A673 (cell line): Measurements from ENCODE around the gene EIF3L. TPM values are rescaled to one million over a fixed set of nuclear protein-coding genes. Genes with fewer than 3 reads are reported as not detected.

Source experiments
- BruUV-seq: library from RNA; stranded (reverse); fragments of 400-500 nt; replicated peaks from 2 replicates; lab custom pipeline; 2021; lab: Mats Ljungman, UMichigan
- CTCF ChIA-PET: fragments of 300-600 bp; sonication (Branson Sonifier 250); formaldehyde crosslinking; loops from one replicate; lab custom pipeline; 2022; ENCODE audit warnings: antibody characterized with exemption; lab: Charles Lee
- POLR2A ChIA-PET: fragments of 300-600 bp; sonication (Branson Sonifier 250); formaldehyde crosslinking; loops from one replicate; lab custom pipeline; 2022; ENCODE audit warnings: antibody characterized with exemption; ENCODE audit not compliant: low non-redundant PET; lab: Charles Lee
- DNase-seq: peaks from one replicate; pipeline ENCODE4 v3.0.0-alpha.2; 2015; ENCODE audit warnings: low spot score
- H3K27ac ChIP-seq: fragments of 200-600 bp; sonication (generic); 2 replicates; pipeline ENCODE4 v1.5.1; 2016; ENCODE audit warnings: mixed run types, low read depth, mild to moderate bottlenecking, mixed read lengths, antibody characterized with exemption, low read length; ENCODE audit not compliant: poor library complexity, severe bottlenecking
- H3K27me3 ChIP-seq: fragments of 200-600 bp; sonication (generic); replicated peaks from 2 replicates; pipeline ENCODE4 v1.6.1; 2017; ENCODE audit warnings: mixed run types, low read depth, mild to moderate bottlenecking, mixed read lengths, antibody characterized with exemption, low read length; ENCODE audit not compliant: insufficient read depth, poor library complexity
- H3K36me3 ChIP-seq: fragments of 200-600 bp; sonication (generic); 2 replicates; pipeline ENCODE4 v1.6.1; 2016; ENCODE audit warnings: mixed run types, mild to moderate bottlenecking, mixed read lengths, antibody characterized with exemption, low read length; ENCODE audit not compliant: insufficient read depth, poor library complexity, severe bottlenecking
- H3K4me1 ChIP-seq: fragments of 200-600 bp; sonication (generic); 2 replicates; pipeline ENCODE4 v1.6.1; 2017; ENCODE audit warnings: mixed run types, mild to moderate bottlenecking, mixed read lengths, antibody characterized with exemption, low read length; ENCODE audit not compliant: insufficient read depth, poor library complexity, severe bottlenecking
- H3K4me3 ChIP-seq: fragments of 200-600 bp; sonication (generic); 2 replicates; pipeline ENCODE4 v1.5.1; 2016; ENCODE audit warnings: low read depth, mixed run types, mild to moderate bottlenecking, mixed read lengths, low read length; ENCODE audit not compliant: poor library complexity, severe bottlenecking
- H3K9me3 ChIP-seq: fragments of 200-600 bp; sonication (generic); 2 replicates; pipeline ENCODE4 v1.6.1; 2016; ENCODE audit warnings: mixed run types, low read depth, mild to moderate bottlenecking, mixed read lengths, antibody characterized with exemption, low read length; ENCODE audit not compliant: poor library complexity, severe bottlenecking
- CTCF ChIP-seq: fragments of 300-800, 200-600 bp; sonication (generic); conservative IDR thresholded peaks from 2 replicates; pipeline ENCODE4 v1.5.1; 2017; ENCODE audit warnings: low read depth, mild to moderate bottlenecking, antibody characterized with exemption, low read length, moderate library complexity, mixed read lengths
- EZH2 ChIP-seq: fragments of 200-600 bp; sonication (generic); IDR thresholded peaks from 2 replicates; pipeline ENCODE4 v1.6.1; 2017; ENCODE audit warnings: borderline replicate concordance, low read depth, mild to moderate bottlenecking, mixed read lengths, antibody characterized with exemption, low read length; ENCODE audit not compliant: poor library complexity, severe bottlenecking
- intact Hi-C: fragments of 100-400 bp; cut with micrococcal nuclease; formaldehyde crosslinking; loops from one replicate; pipeline ENCODE4 v1.10.0; 2022; ENCODE audit not compliant: unreplicated experiment
- total RNA-seq: library from RNA; stranded (reverse); gene quantifications from 2 replicates; pipeline ENCODE4 v1.2.3, GENCODE V29; 2021

The EIF3L gene
- total RNA-seq, 1 experiment from 2014 or later, result 492 TPM

DNA sequence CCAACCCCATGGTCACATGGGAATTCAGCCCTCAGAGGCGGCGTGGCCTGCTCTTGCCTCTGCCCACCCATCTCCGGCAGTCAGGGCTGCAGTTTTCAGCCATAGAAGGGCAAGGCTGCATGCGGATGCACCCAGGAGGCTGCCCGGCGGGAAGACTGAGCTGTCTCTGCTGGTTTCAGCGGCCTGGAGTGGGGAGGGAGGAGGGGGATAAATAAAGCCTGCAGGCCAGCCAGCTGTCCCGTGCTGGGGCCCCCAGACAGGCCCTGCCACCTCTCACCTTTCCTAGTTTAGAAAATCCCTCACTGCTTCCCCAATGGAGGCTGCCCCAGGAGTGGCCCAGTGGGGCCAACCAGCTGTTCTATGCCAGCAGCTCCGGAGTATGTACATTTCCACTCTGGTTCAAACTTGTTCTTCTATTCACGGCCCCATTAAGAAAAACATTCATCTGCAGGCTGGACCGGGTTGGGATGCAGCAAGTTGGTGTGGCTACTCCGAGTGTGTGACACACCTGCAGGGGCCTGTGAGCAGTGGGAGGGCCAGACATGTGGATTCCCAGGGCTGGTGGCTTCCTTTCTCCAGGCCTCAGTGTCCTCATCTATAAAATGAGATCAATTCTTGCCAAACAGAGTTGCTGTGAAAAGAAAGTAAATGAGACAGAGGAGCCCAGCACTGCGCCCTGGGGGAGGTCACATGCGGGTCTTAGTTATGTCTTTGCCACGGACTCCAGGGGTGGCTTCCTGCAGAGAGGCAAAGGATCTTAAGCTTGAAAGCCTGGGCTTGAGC, 61.9 kb downstream of the EIF3L start:
- DNase-seq, result no peak
- TF ChIP-seq CTCF, result no peak
- TF ChIP-seq EZH2, result no peak
- ChIA-PET CTCF (interaction anchor here (0.6 to 0.7 kb wide), 2 partner anchors 94 to 564 kb away, joined by 3 read pairs; no protein-coding TSS in a partner anchor), POLR2A (no interaction called here)
- no peaks in the 10 kb centered on the region for H3K27me3 ChIP-seq
- H3K27ac ChIP-seq, result no peak overlapping the region
- H3K4me3 ChIP-seq, result no peak overlapping the region
- H3K4me1 ChIP-seq, result peaks cover 5% of the 10 kb centered on the region
- no TSS peak for BruUV-seq
- H3K9me3 ChIP-seq, result no peaks in the 10 kb centered on the region
- peaks cover 9% of the 10 kb centered on the region for H3K36me3 ChIP-seq
- intact Hi-C loops, result no loop called here

GRCh38 chr22:37911697-37912096, 62.5 kb downstream of the EIF3L start:
- peaks cover 9% of the 10 kb centered on the region for H3K36me3 ChIP-seq
- H3K4me1 ChIP-seq, result peaks cover 5% of the 10 kb centered on the region
- intact Hi-C loops, result no loop called here
- no peaks in the 10 kb centered on the region for H3K9me3 ChIP-seq
- H3K4me3 ChIP-seq, result no peak overlapping the region
- no peaks in the 10 kb centered on the region for H3K27me3 ChIP-seq
- TF ChIP-seq EZH2 (no peak), CTCF (no peak)
- ChIA-PET POLR2A (no interaction called here), CTCF (interaction anchor here (0.6 kb wide), 1 partner anchor 563 kb away, joined by 3 read pairs; no protein-coding TSS in a partner anchor)
- BruUV-seq, result no TSS peak
- H3K27ac ChIP-seq, result no peak overlapping the region
- no peak for DNase-seq

DNA sequence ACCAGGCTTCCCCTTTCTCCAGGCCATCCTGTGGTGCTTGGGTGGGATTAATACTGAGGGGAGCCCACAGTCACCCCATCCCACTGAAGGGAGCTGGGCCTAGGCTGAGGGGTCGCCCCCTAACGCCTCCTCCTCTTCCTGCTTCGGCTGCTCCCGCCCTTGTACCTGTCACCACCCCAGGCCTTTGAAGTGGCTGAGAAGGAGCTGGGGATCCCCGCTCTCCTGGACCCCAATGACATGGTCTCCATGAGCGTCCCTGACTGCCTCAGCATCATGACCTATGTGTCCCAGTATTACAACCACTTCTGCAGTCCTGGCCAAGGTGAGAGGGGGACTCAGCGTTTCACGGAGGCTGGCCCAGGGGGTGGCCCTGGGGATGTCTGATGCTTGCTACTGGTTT, 63.0 kb downstream of the EIF3L start:
- intact Hi-C loops, result no loop called here
- no TSS peak for BruUV-seq
- Histone ChIP-seq H3K27ac (no peak overlapping the region), H3K4me3 (no peak overlapping the region), H3K4me1 (peaks cover 1% of the 10 kb centered on the region), H3K36me3 (peaks cover 9% of the 10 kb centered on the region), H3K27me3 (no peaks in the 10 kb centered on the region), H3K9me3 (no peaks in the 10 kb centered on the region)
- ChIA-PET POLR2A (no interaction called here), CTCF (no interaction called here)
- TF ChIP-seq EZH2 (no peak), CTCF (no peak)
- DNase-seq, result no peak
